GM13977 (cell line): ENCODE results near the gene ARHGAP20.

Experiments used
- DNase-seq: peaks from one replicate; pipeline ENCODE4 v3.0.0; 2012; ENCODE audit warnings: low spot score
- in situ Hi-C: fragments of 300-500 bp; cut with MboI; formaldehyde crosslinking; loops from one replicate; pipeline ENCODE4 v1.12.0; 2022; ENCODE audit warnings: low sequenced_read_pairs, low pct_unique_long_range_greater_than_20kb, mixed read lengths, inconsistent platforms; ENCODE audit not compliant: unreplicated experiment
- TF ChIP-seq, protein P1 (sequence below): IDR thresholded peaks from 2 replicates; pipeline ENCODE4 v1.5.1; 2012; ENCODE audit warnings: mild to moderate bottlenecking, control low read depth; ENCODE audit not compliant: insufficient read depth; ENCODE audit errors: extremely low read depth, missing control alignments

The ARHGAP20 gene

GRCh38 chr11:110564676-110565356 lies 147.4 kb downstream of the ARHGAP20 start:
- TF ChIP-seq, protein P1, sequence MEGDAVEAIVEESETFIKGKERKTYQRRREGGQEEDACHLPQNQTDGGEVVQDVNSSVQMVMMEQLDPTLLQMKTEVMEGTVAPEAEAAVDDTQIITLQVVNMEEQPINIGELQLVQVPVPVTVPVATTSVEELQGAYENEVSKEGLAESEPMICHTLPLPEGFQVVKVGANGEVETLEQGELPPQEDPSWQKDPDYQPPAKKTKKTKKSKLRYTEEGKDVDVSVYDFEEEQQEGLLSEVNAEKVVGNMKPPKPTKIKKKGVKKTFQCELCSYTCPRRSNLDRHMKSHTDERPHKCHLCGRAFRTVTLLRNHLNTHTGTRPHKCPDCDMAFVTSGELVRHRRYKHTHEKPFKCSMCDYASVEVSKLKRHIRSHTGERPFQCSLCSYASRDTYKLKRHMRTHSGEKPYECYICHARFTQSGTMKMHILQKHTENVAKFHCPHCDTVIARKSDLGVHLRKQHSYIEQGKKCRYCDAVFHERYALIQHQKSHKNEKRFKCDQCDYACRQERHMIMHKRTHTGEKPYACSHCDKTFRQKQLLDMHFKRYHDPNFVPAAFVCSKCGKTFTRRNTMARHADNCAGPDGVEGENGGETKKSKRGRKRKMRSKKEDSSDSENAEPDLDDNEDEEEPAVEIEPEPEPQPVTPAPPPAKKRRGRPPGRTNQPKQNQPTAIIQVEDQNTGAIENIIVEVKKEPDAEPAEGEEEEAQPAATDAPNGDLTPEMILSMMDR, result no peak
- DNase-seq, result no peak
- in situ Hi-C loops, result no loop called here

DNA sequence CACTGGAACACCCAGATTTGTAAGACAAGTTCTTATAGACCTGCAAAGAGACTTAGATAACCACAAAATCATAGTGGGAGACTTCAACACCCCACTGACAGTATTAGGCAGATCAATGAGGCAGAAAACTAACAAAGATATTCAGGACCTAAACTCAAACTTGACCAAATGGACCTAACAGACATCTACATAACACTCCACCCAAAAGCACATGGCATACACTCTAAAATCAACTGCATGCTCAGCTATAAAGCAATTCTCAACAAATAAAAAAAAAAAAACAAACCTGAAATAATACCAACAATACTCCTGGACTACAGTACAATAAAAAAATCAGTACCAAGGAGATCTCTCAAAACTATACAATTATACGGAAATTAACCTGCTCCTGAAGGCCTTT lies 167.5 kb downstream of the ARHGAP20 start:
- no peak for DNase-seq
- TF ChIP-seq, protein P1, result no peak
- in situ Hi-C loops, result no loop called here

DNA sequence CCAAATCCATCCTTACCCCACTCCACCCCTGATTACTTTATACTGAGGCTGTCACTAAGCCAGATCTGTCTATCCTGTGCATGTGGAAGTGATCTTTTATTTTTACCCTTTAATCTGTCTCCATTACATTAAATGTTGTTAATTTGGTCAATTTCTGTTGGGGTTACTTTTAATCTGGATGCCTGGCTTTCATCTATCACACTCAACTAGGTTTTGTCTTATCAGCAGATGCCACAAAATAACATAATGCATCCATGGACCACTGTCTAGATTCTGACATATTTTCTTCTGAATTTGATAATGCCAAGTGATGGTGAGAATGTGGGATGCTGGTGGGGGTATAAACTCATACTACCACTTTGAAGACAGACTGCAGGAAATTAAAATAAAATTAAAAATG lies 174.1 kb downstream of the ARHGAP20 start:
- in situ Hi-C loops, result no loop called here
- DNase-seq, result no peak
- TF ChIP-seq, protein P1, result no peak

- in situ Hi-C loops, result no loop called here
- no peak for DNase-seq
- TF ChIP-seq, protein P1, result no peak
Observed at GRCh38 chr11:110530900-110531741, 181.1 kb downstream of the ARHGAP20 start.

GRCh38 chr11:110529043-110529442 lies 183.2 kb downstream of the ARHGAP20 start:
- in situ Hi-C loops, result no loop called here
- TF ChIP-seq, protein P1, result peak; percentile 47
- no peak for DNase-seq

- no peak for DNase-seq
- TF ChIP-seq, protein P1, result no peak
Observed at GRCh38 chr11:110527146-110527545, 185.1 kb downstream of the ARHGAP20 start.

More at GRCh38 chr11:110527146-110527545, 185.1 kb downstream of the ARHGAP20 start:
- in situ Hi-C loops, result no loop called here
